Stromal cell of bone marrow (primary cell): ENCODE data around the gene DUSP11.
A peak's percentile ranks its signal among the peaks of the same experiment; 100 is the strongest.
"Not testable (repeated sequence)": the region's sequence is repeated elsewhere in the genome, so short reads cannot be mapped to it uniquely, and the experiment has no call there.

ENCODE experiments used
- DNase-seq: peaks from one replicate; pipeline ENCODE4 v3.0.0-alpha.2; 2012; ENCODE audit warnings: low read depth

Gene DUSP11

DNA sequence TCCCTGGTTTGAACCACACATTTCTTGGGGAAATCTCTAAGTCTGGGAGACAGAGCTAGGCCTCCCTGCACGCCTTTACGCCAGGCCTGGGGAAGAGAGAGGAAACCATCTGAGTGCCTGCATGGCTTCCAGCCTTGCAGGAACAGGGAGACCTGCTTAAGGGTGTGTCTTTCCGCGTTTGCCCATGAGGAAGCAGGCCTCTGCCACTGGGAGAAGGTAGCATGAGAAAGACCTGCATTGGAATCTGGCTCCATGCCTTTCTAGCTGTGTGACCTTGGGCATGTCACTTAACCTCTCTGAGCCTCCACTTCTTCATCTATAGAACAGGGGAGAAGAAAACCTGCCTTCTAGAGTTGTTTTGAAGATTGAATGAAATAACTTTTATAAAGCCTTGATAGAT is 62.2 kb downstream of the DUSP11 start:
- not testable (repeated sequence) for DNase-seq

DNA sequence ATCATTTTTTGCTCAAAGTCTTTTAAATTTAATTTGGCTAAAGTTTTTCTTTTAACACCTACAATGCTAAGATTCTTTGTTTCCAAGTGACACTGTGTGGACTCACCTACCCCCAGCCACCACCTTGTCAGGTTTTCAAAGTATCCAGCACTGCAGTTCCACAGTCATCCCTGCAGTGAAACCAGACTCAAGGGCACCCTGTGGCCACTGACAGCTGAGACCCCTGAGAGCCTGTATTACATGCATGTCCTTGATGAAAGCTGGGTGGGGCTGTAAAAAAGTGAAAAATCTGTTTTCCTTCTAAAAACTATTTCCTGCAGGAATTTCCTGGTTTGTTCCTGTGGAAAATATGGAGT is 62.7 kb downstream of the DUSP11 start:
- no peak for DNase-seq

DNA sequence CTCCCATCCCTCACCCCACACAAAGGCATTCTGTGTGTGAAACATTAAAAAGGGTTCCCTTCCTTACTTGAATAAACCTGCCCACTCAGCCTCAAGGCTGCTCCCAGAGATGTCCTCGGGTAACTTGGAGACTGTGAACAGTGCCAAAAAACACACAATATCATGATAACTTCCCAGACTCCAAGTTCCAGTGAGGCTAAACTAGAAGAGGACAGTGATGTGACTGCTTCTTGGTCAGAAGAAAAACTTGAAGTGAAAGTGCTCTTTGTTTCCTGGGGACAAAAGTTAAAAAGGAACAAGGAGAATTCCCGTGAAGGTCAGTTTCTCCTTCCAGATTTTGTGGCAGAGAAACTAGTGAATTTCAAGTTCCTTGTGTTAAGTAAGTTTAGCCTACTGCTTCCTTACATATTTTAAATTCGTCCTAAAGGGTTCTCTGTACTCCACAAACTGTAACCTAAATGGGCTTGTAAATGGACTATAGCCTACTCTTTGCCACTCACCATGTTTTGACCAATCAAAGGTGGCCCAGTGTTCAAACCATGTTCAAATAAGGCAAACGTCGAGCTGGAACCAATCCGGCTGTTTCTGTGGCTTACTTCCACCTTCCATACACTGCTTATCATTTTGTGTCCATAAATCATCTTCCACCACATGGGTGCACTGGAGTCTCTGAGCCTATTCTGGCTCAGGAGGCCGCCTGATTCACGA is 63.2 kb downstream of the DUSP11 start:
- peak; percentile 18 for DNase-seq

DNA sequence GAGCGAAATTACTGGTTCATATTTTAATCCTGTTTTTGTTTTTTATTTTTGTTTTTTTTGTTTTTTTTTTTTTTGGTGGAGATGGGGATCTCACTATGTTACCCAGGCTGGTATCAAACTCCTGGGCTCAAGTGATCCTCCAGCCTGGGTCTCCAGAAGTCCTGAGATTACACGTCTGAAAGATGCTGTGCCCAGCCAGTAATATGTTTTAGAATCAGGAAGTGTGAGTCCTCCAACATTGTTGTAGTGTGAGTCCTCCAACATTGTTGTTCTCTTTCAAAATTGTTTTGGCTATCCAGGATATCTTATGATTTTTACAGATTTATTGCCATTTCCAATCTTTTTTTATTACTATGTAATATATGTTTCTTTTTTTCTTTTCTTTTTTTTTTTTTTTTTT is 65.8 kb downstream of the DUSP11 start:
- no peak for DNase-seq
